ENCODE results near the gene ZNF22.
A peak's percentile ranks its signal among the peaks of the same experiment; 100 is the strongest.

ZNF22 gene

GRCh38 chr10:44978213-44978569, 22.5 kb upstream of the ZNF22 start:
- no peak for DNase-seq

- DNase-seq, result peak; percentile 93
Measured at GRCh38 chr10:44978570-44979280, 22.0 kb upstream of the ZNF22 start, which contains the start of gene DEPP1. Gene DEPP1 (minus strand): TSS chr10:44978809. CDS start chr10:44978030, 779 bp downstream.

- DNase-seq, result no peak
Measured at GRCh38 chr10:44979281-44980191, 21.2 kb upstream of the ZNF22 start.

- no peak for DNase-seq
Measured at GRCh38 chr10:44980309-44981171, 20.2 kb upstream of the ZNF22 start.

GRCh38 chr10:44981172-44982113, 19.3 kb upstream of the ZNF22 start:
- peak; percentile 85 for DNase-seq

GRCh38 chr10:44982114-44982460, 18.6 kb upstream of the ZNF22 start:
- DNase-seq, result no peak

GRCh38 chr10:44982496-44982895, 18.2 kb upstream of the ZNF22 start:
- DNase-seq, result no peak

- no peak for DNase-seq
Measured at GRCh38 chr10:44983066-44983894, 17.4 kb upstream of the ZNF22 start.

- DNase-seq, result no peak
Measured at GRCh38 chr10:44983895-44984278, 16.8 kb upstream of the ZNF22 start.

- DNase-seq, result no peak
Measured at GRCh38 chr10:44984671-44985101, 16.0 kb upstream of the ZNF22 start.

GRCh38 chr10:44985175-44985681, 15.5 kb upstream of the ZNF22 start:
- DNase-seq, result no peak

- no peak for DNase-seq
Measured at GRCh38 chr10:44986179-44986578, 14.5 kb upstream of the ZNF22 start.

GRCh38 chr10:44986670-44987069, 14.1 kb upstream of the ZNF22 start:
- no peak for DNase-seq

GRCh38 chr10:44988957-44989585, 11.7 kb upstream of the ZNF22 start:
- DNase-seq, result no peak

GRCh38 chr10:44989597-44990301, 11.0 kb upstream of the ZNF22 start:
- no peak for DNase-seq

- DNase-seq, result no peak
Measured at GRCh38 chr10:44990302-44990655, 10.4 kb upstream of the ZNF22 start.

GRCh38 chr10:44990965-44991364, 9.8 kb upstream of the ZNF22 start:
- DNase-seq, result no peak

- DNase-seq, result no peak
Measured at GRCh38 chr10:44991571-44991970, 9.2 kb upstream of the ZNF22 start.

GRCh38 chr10:44992070-44992731, 8.5 kb upstream of the ZNF22 start:
- DNase-seq, result no peak

Data from fibroblast of skin of right quadriceps (primary cell).